GM21360 (cell line): ENCODE data around the gene KLHL42.
"Not testable (repeated sequence)": the region's sequence is repeated elsewhere in the genome, so short reads cannot be mapped to it uniquely, and the experiment has no call there.

Experiments used
- ATAC-seq: cut with Tn5 transposase; IDR thresholded peaks from one replicate; pipeline ENCODE4 v1.9.1; 2021; ENCODE audit warnings: mild to moderate bottlenecking, moderate library complexity; ENCODE audit not compliant: unreplicated experiment

The KLHL42 gene

DNA sequence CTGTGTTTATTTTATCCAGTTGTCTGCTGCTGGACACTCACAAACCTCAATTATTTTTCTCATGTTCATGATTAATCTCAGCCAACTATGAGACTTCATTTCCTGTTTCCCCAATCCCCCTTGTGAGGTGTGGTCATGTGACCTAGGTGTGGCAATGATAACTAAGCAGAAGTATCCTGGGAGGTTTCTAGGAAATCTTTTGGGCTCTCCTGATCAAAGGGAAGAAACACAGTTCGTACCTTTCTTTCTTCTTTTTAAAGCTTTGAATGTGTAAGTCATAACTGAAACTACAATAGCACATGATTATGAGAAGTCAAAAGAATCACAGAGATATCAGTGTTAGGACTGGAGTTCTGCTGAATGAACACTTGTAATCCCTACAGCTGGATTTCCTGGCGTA lies 34.4 kb downstream of the KLHL42 start:
- ATAC-seq, result no peak

DNA sequence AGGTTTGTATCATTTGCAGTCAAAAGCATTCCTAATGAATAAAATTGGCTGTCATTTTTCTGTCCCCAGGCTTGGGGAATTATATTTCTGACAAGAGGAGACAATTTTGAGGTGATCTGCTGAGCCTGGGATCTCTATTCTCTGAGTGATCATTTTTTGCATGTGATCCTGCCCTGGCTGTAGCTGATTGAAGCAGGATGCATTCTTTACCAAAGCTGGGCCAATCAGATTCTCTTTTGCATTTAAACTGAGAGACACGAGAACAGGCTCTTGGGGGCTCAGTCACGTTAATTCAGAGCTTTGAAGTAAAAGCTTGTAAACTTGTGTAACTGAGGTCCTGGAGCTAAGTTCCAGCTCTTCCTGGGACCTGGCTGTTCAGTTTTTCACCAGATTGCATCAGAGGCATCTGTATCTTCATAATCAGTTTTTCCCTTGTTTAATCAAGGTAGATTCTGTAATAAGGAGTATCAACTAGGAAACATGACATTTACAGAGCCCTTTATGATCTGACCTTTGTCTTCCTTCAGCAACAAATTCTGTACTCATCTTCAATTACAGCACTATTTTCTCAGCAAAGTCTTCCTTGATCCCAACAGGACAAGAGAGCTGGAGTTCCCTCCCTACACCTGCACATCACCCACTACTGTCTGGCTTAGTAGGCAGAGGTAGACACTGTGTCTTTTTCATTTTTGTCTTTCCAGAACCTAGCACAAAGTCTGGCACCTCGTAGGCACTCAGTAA lies 35.0 kb downstream of the KLHL42 start:
- ATAC-seq, result no peak

DNA sequence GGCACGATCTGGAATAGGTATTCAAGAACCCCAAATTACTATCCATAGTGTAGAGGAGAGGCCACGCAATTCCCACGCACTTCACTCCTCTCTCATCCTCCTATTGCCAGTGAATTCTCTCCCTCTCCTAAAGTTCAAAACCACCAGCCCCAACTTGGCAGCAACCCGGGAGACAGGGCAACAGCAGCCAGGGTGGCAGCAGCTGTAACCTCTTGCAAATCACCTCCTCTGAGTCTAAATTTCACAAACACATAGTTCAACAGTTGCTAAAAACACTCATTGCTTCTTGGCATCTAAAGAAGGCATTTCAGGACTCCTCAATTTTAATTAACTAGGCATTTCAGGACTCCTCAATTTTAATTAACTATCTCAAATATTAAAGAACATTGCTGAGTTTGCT lies 37.7 kb downstream of the KLHL42 start:
- no peak for ATAC-seq

DNA sequence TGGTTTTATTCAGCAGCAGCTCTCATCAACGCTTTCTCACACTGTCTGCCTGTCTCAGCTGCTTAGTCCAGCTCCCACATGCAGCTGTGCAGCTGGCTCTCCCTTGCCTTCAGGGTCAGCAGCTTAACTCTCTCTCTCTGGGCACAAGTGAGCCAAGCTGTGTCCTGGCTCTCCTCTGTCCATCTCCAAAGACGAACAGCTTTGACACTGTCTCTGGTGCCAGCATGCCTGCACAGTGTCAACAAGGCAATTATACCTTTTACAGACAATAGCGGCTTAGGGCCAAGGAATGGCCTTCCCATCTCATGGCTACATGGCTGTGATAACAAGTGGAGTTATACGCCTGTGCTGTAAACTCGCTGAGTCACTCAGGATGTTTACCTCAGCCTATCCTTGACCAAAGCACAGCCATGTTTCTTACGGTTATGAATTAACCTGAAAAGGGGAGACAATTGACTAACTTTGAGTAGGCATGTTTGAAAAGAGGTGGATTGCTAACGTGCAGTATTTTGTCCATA lies 38.4 kb downstream of the KLHL42 start:
- no peak for ATAC-seq

DNA sequence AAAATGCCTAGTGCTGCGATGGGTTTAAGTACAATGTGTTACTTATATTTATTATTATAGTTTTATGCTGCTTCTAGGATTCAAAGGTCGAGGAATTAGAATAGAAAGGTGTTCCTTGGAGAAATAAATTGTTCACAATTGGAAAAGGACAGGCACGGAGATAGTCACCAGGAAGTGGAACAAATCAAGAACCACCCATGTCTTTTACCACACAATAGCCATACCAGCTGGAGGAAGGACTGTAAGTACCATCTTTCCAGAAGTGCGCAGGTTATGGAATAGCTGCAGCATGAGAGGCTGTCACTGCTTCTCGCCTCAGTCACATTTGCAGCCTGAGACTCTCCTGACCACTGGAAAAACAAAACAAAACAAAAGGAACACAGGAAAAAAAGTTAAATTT lies 40.5 kb downstream of the KLHL42 start:
- ATAC-seq, result no peak

DNA sequence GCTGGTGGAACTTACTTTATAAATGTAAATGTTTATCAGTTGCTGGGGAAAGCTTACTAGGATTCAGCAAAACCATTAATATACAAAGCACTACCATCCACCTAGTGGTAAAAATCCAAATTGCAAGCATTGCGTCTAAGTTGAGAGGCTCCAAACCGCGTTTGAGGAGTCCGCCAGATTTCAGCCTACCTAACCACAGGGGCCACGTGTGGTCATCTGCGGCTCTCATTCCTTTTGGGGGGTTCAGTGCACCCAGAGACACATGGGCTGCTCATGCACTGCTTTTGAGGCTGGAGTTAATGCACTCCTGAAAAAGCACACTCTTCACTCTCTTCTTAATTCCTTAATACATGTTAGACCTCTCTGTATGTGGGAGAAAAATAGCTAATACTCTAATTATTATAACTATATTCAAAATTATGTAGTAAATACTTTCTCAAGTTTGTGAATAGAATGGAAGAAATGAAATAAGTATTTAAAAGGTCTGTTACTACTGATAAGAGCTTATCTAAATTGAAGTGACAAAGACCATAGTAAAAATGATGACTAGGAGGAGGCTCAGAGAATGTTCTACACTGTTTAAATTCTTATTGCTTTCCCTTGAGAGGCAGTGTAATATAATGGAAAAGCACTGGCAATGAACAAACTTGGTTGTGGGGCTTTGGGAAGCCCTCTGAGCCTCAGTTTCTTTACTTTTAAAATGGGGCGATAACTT lies 41.4 kb downstream of the KLHL42 start:
- ATAC-seq, result no peak

DNA sequence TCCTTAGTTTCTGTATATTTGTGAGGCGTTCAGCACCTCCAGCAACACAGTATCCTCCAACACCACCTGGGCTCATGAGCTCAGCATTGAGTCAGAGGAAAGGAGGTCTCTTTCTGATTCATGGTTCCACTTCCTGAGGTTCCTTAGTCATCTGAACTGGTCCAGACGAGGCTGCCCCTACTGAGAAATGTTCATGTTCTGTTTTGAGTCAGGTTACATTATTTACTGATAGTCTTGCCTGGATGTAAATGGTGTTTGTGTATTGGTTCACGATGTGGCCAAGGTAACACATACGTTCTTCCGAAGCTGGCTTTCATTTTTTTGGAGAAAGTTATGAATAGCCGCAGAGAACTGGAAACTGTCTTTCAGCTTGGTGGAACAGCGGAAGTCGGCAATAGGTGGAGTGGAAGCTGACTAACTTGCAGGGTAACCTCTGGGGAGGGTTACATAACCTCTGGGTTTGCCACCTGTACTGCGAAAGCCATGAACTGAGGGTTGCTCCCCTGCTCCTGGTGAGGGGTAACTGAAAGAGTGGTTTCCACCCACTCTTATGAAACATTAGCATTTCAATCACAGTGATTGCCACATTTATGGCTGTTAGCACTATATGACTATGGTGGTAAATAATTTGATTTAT lies 42.2 kb downstream of the KLHL42 start:
- ATAC-seq, result peak; percentile 78

DNA sequence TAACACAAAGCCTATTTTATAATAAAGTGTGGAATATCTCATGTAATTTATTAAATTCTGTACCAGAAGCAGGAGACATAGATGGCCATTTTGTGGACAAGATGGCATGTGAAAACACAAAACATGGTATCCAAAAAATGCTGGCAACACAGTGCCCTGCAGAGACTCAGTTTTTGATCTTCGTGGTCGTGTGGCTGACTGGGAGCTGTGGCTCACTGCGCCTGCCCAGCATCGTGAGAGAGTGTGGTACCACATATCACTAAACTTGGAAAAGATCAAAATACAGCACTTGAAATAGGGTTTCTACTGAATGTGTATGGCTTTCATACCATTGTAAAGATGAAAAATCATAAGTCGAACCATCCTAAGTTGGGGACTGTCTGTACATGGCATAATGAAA lies 43.0 kb downstream of the KLHL42 start:
- no peak for ATAC-seq

DNA sequence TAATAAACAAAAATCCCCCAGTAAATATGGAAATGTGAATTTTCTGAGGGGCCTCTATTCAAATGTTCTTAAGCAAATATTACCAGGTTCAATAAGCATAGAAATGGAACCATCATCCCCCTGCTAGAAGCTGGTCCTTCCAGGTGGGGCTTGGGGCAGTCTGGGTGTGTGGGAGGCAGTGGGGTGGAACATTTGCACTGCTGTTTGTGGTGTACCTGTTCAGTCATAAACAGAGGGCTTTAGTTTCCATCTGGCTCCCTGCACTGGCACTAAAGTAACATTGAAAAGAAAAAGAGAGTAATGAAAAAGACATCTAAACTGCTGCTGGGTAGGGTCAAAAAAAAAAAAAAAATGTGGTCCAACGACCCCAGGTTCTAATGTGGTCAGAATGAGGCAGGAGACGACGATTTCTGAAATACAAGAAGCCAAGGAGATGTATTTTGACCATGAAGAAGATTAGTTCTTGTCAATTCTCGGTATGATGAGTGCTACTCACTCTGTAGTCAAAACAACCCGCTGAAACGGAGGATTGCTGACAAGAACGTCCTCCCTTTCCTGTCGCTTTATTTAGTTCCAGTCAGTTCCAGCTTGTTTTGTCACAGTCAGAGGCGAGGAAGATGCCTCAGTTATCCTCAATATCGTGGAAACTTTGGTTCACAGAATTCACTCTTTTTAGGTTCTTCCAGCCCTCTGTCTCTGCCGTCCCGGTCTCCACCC lies 44.3 kb downstream of the KLHL42 start:
- ATAC-seq, result peak; percentile 55

DNA sequence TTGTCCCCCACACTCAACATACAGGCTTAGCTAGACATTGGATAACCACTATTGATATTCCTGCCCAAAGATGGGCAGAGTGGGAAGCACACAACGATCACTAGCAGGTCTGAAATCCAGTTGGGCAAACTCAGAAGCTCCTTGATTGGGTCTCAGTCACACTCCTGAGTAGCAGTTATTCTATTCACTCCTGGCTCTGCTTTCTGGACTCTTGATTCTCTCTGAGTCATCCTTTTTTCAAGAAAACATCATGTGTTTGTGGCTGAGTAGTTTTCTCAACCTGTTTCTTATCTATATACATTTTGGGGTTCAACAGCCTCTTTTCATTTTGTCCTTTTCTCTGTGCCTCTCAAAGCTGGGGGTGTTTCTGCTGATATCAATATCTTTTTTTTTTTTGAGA lies 46.0 kb downstream of the KLHL42 start:
- ATAC-seq, result no peak

DNA sequence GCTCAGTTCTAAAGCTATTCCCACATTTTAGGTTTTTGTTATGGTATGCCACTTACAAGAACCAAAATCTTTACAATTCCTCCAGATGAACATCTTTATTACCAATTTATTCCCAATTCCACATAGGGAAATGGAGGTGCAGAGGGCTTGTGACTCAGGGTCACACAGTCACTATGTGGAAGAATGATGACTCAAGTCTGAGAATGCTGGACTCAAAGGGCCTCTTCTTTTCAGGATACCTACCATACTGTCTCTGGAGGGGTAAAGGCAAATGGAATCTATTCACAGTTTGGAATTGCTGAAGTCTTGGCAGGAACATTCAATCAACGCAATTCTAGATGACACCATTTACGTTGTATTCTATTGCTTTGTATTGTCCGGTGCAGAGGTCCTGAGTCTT lies 48.2 kb downstream of the KLHL42 start:
- no peak for ATAC-seq

DNA sequence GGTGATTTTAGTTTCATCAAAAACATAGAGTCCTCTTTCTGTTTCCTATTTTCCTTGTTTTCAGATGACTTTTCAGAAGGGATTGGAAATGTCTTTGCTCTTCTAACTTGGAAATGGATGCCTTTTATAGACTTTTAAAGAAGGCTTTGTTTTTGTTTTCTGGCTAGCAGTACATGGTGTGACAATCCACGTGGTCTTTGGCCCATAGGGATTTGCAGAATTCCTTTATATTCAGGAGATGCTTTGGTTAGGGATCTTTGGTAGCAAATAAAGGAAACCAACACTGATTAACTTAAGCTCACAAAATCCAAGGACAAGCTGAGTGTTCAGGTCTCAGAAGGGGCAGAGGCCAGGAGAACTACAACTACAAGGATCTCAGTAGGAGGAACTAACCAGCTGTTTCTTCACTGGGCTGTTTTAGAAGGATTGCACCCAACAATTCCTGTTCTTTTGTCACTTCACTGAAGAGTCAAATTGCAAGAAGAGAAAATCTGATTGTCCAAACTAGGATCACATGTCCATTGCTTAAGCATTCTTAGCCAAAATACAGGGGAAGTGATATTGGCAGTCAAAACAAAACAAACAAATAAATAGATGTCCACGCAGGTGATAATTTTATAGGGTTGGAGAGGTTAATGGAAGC lies 58.6 kb downstream of the KLHL42 start:
- no peak for ATAC-seq

DNA sequence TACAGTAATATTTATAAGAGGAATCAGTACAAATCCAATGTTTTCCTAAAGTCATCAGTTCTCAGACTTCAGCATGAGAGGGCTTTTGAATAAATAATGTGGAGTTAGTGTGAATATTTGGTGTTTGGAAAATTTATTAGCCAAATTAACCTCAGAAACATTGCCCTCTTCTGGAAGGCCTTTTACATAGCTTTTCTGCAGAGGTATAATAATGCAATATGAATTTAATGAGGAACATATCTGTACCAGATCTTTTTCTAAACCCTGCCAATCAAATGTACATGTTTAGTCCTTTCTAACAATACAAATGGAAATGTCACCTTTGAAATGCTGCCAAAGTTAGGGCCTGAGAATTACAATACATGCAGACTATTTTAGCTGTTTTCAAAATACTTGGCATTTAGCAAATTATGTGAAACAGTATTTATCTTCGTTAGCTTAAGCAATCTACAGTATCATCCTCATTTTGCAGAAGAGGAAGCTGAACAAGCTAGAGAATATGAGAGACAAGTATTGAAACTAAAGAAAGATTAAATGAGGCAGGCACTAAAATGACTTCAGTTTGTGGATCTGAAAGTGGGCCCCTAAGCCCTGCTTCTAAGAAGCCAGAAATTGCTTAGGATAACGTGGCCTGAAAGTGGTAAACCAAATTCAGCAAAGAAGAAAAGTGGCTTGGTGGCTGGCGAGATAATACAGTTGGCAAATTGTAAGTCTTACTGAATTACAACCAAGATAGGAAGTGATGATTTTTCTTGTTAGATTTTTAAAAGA lies 60.4 kb downstream of the KLHL42 start:
- peak; percentile 86 for ATAC-seq

DNA sequence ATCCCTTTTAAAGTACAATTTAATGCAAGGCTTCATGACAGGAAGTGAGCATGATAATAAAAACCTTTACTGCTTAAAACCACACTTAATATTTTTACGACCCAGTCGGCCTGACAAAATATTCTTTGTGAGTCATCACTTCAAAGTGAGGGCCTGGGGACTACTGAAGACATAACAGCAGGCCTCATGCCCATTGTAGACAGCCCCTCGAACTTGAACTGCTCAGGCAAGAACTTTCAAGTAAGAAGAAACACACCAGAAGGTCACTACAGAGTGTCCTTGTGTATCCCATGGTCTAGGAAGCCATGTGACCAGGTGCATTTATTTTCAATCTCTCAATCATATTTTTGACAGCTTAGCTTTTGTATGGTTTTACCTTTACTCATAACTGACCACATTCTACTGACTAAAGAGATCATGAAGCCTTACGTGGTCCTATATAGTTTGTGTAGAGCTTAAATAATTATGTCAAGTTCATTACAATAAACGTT lies 61.4 kb downstream of the KLHL42 start:
- no peak for ATAC-seq

DNA sequence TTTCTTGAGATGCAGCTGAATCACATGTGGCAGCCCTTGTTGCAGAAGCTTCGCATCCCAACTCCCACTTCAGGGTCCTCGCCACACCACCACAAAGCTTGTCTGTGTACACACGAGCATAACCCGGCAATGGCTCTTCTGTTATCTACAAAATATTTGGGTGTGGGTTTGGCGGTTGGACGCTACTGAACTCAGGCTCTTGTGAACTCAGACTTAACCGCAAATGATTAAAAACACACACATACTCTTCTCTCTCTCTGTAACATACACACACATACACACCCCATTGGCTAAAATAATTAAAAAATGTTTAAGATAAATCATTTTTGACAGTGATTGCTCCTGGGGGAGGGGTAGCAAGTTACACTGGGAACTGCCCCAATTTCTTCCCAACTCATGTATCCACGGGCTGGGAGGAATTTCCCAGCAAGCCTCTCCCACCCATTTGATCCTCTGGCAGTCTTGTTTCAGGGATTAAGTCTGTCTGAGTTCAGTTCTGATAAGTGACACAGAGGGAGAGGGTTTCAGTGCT lies 63.7 kb downstream of the KLHL42 start:
- ATAC-seq, result no peak

DNA sequence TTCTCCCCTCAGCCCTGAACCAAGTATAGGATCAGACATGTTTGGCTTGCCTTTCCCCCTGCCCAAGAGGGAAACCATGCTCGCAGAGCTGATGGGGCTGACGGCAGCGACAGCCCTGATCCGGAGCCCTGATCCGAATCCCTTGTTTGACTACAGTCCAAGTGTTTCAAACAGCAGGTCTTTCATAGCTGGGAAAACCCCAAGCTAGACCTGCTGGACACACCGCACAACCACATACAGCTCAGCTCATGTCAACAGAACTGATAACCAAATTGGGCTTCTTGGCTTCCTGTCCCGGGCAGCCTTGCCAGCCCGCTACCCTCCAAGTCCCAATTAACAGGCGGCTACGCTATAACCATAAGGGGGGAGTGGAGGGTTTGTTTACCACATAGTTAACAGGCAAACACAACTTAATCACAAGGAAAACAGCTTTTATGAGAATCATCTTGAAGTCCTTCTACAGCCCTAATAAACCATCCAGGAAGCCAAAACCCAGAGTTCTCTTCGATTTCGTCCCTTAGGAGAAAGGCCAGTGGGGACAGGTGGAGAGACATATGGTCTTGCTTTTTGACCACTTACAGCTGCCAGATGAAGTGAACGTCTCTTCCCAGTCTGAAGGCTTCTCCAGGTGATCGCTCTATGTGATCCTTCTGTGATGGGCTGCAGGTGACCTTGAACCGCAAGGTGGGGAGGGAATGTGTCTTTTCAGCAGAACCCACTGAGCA lies 64.5 kb downstream of the KLHL42 start:
- ATAC-seq, result no peak

DNA sequence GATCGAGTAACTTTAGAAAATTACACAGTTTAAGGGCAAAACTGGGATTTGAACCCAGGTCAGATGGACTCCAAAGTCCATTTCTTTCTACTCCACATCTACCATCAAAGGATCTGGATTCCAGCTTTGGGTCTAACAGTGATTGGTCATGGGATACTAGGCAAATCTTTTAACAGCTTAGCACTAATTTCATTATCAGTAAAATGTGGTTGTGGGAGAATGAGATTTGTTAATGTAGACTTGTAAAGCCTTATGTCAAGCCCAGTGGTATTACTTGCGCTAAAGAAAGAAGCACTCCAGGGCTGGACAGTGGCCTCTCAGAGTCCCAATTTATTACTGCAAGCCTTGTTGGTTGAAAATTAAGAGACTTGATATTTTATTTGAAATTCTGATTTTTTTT lies 65.2 kb downstream of the KLHL42 start:
- no peak for ATAC-seq

DNA sequence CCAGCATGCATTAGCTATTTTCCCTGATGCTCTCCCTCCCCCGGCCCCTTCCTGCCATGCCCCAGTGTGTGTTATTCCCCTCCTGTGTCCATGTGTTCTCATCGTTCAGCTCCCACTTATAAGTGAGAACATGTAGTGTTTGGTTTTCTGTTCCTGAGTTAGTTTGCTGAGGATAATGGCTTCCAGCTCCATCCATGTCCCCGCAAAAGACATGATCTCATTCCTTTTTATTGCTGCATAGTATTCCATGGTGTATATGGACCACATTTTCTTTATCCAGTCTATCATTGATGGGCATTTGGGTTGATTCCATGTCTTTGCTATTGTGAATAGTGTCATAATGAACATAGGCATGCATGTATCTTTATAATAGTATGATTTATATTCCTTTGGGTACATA lies 65.7 kb downstream of the KLHL42 start:
- ATAC-seq, result not testable (repeated sequence)

DNA sequence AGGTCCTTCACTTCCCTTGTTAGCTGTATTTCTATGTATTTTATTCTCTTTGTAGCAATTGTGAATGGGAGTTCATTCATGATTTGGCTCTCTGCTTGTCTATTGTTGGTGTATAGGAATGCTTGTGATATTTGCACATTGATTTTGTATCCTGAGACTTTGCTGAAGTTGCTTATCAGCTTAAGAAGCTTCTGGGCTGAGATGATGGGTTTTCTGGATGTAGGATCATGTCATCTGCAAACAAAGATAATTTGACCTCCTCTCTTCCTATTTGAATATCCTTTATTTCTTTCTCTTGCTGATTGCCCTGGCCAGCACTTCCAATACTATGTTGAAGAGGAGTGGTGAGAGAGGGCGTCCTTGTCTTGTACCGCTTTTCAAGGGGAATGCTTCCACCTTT lies 67.3 kb downstream of the KLHL42 start:
- not testable (repeated sequence) for ATAC-seq
